HG03135 (cell line): ENCODE results near the gene PHLDB1.
"Not testable (repeated sequence)": the region's sequence is repeated elsewhere in the genome, so short reads cannot be mapped to it uniquely, and the experiment has no call there.

Source experiments
- ATAC-seq: cut with Tn5 transposase; IDR thresholded peaks from one replicate; pipeline ENCODE4 v1.9.1; 2021; ENCODE audit warnings: mild to moderate bottlenecking, moderate library complexity; ENCODE audit not compliant: unreplicated experiment

The PHLDB1 gene

GRCh38 chr11:118605116-118605867 is 2.1 kb upstream of the PHLDB1 start:
- ATAC-seq: no peak

- ATAC-seq: no peak
Measured at GRCh38 chr11:118606157-118606843, 1.1 kb upstream of the PHLDB1 start.

GRCh38 chr11:118606844-118607228 is 579 bp upstream of the PHLDB1 start:
- no peak for ATAC-seq

GRCh38 chr11:118608360-118609227 is 1.2 kb downstream of the PHLDB1 start:
- ATAC-seq: no peak

GRCh38 chr11:118609380-118610224 is 2.2 kb downstream of the PHLDB1 start:
- ATAC-seq: no peak

GRCh38 chr11:118610225-118610772 is 2.9 kb downstream of the PHLDB1 start:
- no peak for ATAC-seq

GRCh38 chr11:118610773-118611432 is 3.5 kb downstream of the PHLDB1 start:
- ATAC-seq: no peak

- ATAC-seq: not testable (repeated sequence)
Measured at GRCh38 chr11:118611433-118611795, 4.0 kb downstream of the PHLDB1 start.

- no peak for ATAC-seq
Measured at GRCh38 chr11:118612378-118612777, 5.0 kb downstream of the PHLDB1 start.

GRCh38 chr11:118614511-118614910 is 7.1 kb downstream of the PHLDB1 start:
- ATAC-seq: no peak

GRCh38 chr11:118615282-118615975 is 8.0 kb downstream of the PHLDB1 start:
- no peak for ATAC-seq

- ATAC-seq: no peak
Measured at GRCh38 chr11:118615976-118616371, 8.6 kb downstream of the PHLDB1 start.

- no peak for ATAC-seq
Measured at GRCh38 chr11:118618115-118618990, 10.9 kb downstream of the PHLDB1 start.

GRCh38 chr11:118618991-118619375 is 11.6 kb downstream of the PHLDB1 start:
- no peak for ATAC-seq

GRCh38 chr11:118619444-118620197 is 12.2 kb downstream of the PHLDB1 start:
- no peak for ATAC-seq

- no peak for ATAC-seq
Measured at GRCh38 chr11:118620529-118621070, 13.2 kb downstream of the PHLDB1 start.

- ATAC-seq: no peak
Measured at GRCh38 chr11:118621071-118621783, 13.8 kb downstream of the PHLDB1 start.
